ENCODE data around the gene C2CD4D. TPM values are rescaled to one million over a fixed set of nuclear protein-coding genes. Genes with fewer than 3 reads are reported as not detected.
"Not testable (repeated sequence)": the region's sequence is repeated elsewhere in the genome, so short reads cannot be mapped to it uniquely, and the experiment has no call there.

The C2CD4D gene
- total RNA-seq: 1 to 10 TPM in 1 of 6 donors, under 1 TPM in 5; 0.35 to 1.2 (median 0.59) TPM
- polyA plus RNA-seq: under 1 TPM; 0.40 to 0.68 TPM

GRCh38 chr1:151839457-151840403 lies at the start of gene C2CD4D:
C2CD4D (minus strand) TSS chr1:151839820; CDS start chr1:151838989, 831 bp downstream.
- FAIRE-seq: no peak
- intact Hi-C loops (cut with DNase I): no loop called here
- Histone ChIP-seq H3K4me1 (peaks cover 29 to 37% (median 30%) of the 10 kb centered on the region in 3 donors), H3K27ac (peak within 1 kb of the TSS; percentile 93 to 98 (median 95)), H3K9me3 (no peaks in the 10 kb centered on the region), H3K4me3 (peak within 1 kb of the TSS; percentile 16 to 47 (median 42)), H3K36me3 (no peaks in the 10 kb centered on the region), H3K27me3 (no peaks in the 10 kb centered on the region)
- ATAC-seq: peak; percentile 65 to 83 (median 75)
- WGBS, 2 donors: 5% methylated on average over 44 to 47 of the region's 47 CpGs
- peak in 2 of 4 donors; percentile 7 to 20 for TF ChIP-seq CTCF (IDR thresholded peaks at IDR 0.05)
- DNase-seq: peak; percentile 73 to 93 (median 86)

- no peak overlapping the region for H3K4me3 ChIP-seq
- no peak for DNase-seq
- peaks cover 0 to 8% (median 5%) of the 10 kb centered on the region in 3 donors for H3K36me3 ChIP-seq
- peak in 1 of 4 donors; percentile 36 for ATAC-seq
- TF ChIP-seq CTCF (IDR thresholded peaks at IDR 0.05): peak in 2 of 4 donors; percentile 11 to 22
- H3K4me1 ChIP-seq: no peaks in the 10 kb centered on the region
- no peak for FAIRE-seq
- WGBS, 2 donors: 89 to 92% methylated on average over 2 of the region's 2 CpGs
- no peaks in the 10 kb centered on the region for H3K9me3 ChIP-seq
- intact Hi-C loops (cut with DNase I): no loop called here
- H3K27me3 ChIP-seq: no peaks in the 10 kb centered on the region
- no peak overlapping the region for H3K27ac ChIP-seq
These were observed 49.5 kb upstream of the C2CD4D start for GRCh38 chr1:151888972-151889570.

- H3K27ac ChIP-seq: no peak overlapping the region
- TF ChIP-seq CTCF (IDR thresholded peaks at IDR 0.05): no peak
- 94 to 100% methylated on average over 1 of the region's 1 CpG for WGBS, 2 donors
- no peaks in the 10 kb centered on the region for H3K9me3 ChIP-seq
- intact Hi-C loops (cut with DNase I): no loop called here
- no peak for ATAC-seq
- no peak for DNase-seq
- H3K4me3 ChIP-seq: no peak overlapping the region
- no peak for FAIRE-seq
- peaks cover 0 to 5% (median 5%) of the 10 kb centered on the region in 3 donors for H3K36me3 ChIP-seq
- H3K4me1 ChIP-seq: no peaks in the 10 kb centered on the region
- no peaks in the 10 kb centered on the region for H3K27me3 ChIP-seq
These were observed 47.4 kb upstream of the C2CD4D start for GRCh38 chr1:151887028-151887427.

- H3K36me3 ChIP-seq: peaks cover 0 to 5% (median 5%) of the 10 kb centered on the region in 3 donors
- FAIRE-seq (no peak), ATAC-seq (no peak), DNase-seq (no peak)
- WGBS, 2 donors: 73 to 76% methylated on average over 1 of the region's 1 CpG
- TF ChIP-seq CTCF (IDR thresholded peaks at IDR 0.05): no peak
- no peak overlapping the region for H3K4me3 ChIP-seq
- H3K27ac ChIP-seq: no peak overlapping the region
- intact Hi-C loops (cut with DNase I): no loop called here
- no peaks in the 10 kb centered on the region for H3K27me3 ChIP-seq
- H3K9me3 ChIP-seq: no peaks in the 10 kb centered on the region
- no peaks in the 10 kb centered on the region for H3K4me1 ChIP-seq
These were observed 45.9 kb upstream of the C2CD4D start for GRCh38 chr1:151885479-151885878.

- H3K9me3 ChIP-seq; H3K4me3 ChIP-seq; H3K27ac ChIP-seq; H3K36me3 ChIP-seq; FAIRE-seq; DNase-seq; ATAC-seq; H3K4me1 ChIP-seq; intact Hi-C loops (cut with DNase I); H3K27me3 ChIP-seq: not testable (repeated sequence)
- whole genome bisulfite sequencing, 2 donors: 98 to 99% methylated on average over 5 of the region's 5 CpGs
These were observed 45.3 kb upstream of the C2CD4D start for GRCh38 chr1:151884879-151885278.

- H3K27ac ChIP-seq; H3K27me3 ChIP-seq; ATAC-seq; H3K4me1 ChIP-seq; intact Hi-C loops (cut with DNase I); FAIRE-seq; H3K9me3 ChIP-seq; H3K4me3 ChIP-seq; DNase-seq; H3K36me3 ChIP-seq: not testable (repeated sequence)
- 94 to 97% methylated on average over 3 of the region's 3 CpGs for WGBS, 2 donors
These were observed 44.8 kb upstream of the C2CD4D start for GRCh38 chr1:151884445-151884844.

- FAIRE-seq; H3K4me1 ChIP-seq; H3K27me3 ChIP-seq; DNase-seq; H3K36me3 ChIP-seq; intact Hi-C loops (cut with DNase I); H3K4me3 ChIP-seq; ATAC-seq; H3K27ac ChIP-seq; H3K9me3 ChIP-seq: not testable (repeated sequence)
- 85 to 95% methylated on average over 4 of the region's 4 CpGs for WGBS, 2 donors
These were observed 44.3 kb upstream of the C2CD4D start for GRCh38 chr1:151883898-151884297.

GRCh38 chr1:151882918-151883317 lies 43.3 kb upstream of the C2CD4D start:
- H3K9me3 ChIP-seq; H3K27me3 ChIP-seq; H3K4me3 ChIP-seq; ATAC-seq; DNase-seq; FAIRE-seq; H3K27ac ChIP-seq; H3K36me3 ChIP-seq; H3K4me1 ChIP-seq; intact Hi-C loops (cut with DNase I): not testable (repeated sequence)
- WGBS, 2 donors: 92 to 96% methylated on average over 5 of the region's 5 CpGs

Measured in pancreas (tissue), 10 donors.